ENCODE results near the gene PTPRN2.

PTPRN2 gene

DNA sequence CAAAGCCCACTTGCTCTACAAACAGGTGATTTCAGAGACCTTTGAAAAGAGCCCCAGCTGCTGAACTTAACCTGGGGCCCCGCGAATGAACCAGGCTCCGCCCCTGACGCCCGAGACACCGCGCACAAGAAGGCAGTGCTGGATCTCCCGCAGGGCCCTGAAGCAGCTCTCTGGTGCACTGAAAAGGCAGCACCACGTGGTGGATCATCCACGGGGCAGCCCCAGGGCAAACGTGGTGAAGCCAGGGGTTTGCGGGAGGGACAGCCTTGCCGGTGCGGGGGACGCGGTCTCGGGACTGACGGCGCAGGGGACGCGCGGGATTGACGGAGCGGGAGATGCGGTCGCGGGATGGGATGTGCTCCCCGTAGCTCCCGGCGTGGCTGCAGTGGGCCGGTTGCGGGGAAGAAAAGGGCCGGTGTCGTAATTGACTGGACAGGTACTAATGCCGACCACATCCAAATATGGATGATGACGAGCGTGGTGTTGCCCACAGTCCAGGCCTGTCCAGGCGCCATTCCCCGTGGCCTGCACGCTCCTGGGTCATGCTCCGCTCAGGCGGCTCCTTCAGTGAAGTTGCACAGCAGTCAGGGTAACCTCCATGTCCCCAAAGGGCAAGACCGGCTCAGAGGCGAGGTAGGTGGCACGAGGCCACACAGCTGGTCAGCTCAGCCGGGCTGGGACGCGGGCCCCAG lies 829.7 kb downstream of the PTPRN2 start:
- TF ChIP-seq LEF1 (IDR thresholded peaks at IDR 0.05; ENCODE audit: borderline replicate concordance) (no peak), FOXM1 (IDR thresholded peaks at IDR 0.05; ENCODE audit: borderline replicate concordance) (no peak), ELF4 (IDR thresholded peaks at IDR 0.05) (no peak), TARDBP (IDR thresholded peaks at IDR 0.05) (no peak), ZNF384 (IDR thresholded peaks at IDR 0.05) (no peak), SUZ12 (IDR thresholded peaks at IDR 0.05) (no peak), L3MBTL2 (conservative IDR thresholded peaks at IDR 0.05) (no peak), BHLHE40 (IDR thresholded peaks at IDR 0.05; ENCODE audit: borderline replicate concordance) (no peak), FOXK2 (IDR thresholded peaks at IDR 0.05) (no peak), SP1 (IDR thresholded peaks at IDR 0.05) (no peak), FOXA1 (IDR thresholded peaks at IDR 0.05) (no peak), NFRKB (IDR thresholded peaks at IDR 0.05) (no peak), ARNT (IDR thresholded peaks at IDR 0.05) (no peak), CTBP1 (IDR thresholded peaks at IDR 0.05; ENCODE audit: borderline replicate concordance) (no peak), HDGF (IDR thresholded peaks at IDR 0.05; ENCODE audit: borderline replicate concordance) (no peak)
- TF ChIP-seq, protein P1, sequence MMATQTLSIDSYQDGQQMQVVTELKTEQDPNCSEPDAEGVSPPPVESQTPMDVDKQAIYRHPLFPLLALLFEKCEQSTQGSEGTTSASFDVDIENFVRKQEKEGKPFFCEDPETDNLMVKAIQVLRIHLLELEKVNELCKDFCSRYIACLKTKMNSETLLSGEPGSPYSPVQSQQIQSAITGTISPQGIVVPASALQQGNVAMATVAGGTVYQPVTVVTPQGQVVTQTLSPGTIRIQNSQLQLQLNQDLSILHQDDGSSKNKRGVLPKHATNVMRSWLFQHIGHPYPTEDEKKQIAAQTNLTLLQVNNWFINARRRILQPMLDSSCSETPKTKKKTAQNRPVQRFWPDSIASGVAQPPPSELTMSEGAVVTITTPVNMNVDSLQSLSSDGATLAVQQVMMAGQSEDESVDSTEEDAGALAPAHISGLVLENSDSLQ (IDR thresholded peaks at IDR 0.05): no peak
- ChIA-PET CTCF (no interaction called here), POLR2A (no interaction called here)
- no peak for DNase-seq (ENCODE audit: extremely low spot score)

DNA sequence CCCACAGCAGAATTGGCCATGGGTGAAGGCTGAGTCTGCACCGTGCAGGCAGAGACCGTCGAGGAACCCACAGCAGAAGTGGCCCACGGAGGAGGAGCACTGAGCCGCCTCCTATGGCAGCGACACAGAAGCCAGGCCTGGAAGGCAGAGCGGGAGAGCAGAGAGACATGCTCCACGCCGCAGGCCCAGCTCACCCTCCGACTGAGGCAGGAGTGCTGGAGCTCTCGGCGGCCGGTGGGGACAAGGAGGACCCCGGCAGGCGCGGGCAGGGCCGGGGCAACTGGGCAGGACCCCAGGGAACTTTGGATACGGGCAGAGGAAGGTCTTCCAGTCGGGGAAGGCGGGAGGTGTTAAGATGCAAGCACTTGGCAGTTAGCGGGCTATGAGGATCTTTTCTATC lies 830.4 kb downstream of the PTPRN2 start:
- DNase-seq (ENCODE audit: extremely low spot score): no peak
- CTCF ChIA-PET: no interaction called here
- TF ChIP-seq TARDBP (IDR thresholded peaks at IDR 0.05): no peak
- TF ChIP-seq LEF1 (IDR thresholded peaks at IDR 0.05; ENCODE audit: borderline replicate concordance): no peak
- no peak for TF ChIP-seq HDGF (IDR thresholded peaks at IDR 0.05; ENCODE audit: borderline replicate concordance)
- POLR2A ChIA-PET: no interaction called here

DNA sequence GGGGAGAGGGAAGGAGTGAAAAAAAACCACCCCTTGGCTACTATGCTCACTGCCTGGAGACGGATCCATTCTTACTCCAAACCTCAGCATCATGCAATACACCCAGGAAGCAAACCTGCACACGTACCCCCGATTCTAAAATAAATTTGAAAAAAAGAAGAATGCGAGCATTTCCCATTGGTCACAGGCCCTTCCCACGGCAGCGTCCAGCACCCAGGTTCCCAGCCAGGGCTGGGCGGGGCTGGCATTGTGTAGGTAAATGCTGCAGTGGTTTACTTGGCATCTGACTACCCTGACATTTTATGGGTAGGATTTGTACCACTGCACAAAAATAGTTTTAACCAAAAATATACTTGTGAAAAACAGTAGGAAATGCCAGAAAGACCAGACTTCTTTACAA lies 831.9 kb downstream of the PTPRN2 start:
- ChIA-PET POLR2A (no interaction called here), CTCF (no interaction called here)
- DNase-seq (ENCODE audit: extremely low spot score): no peak
- TF ChIP-seq BHLHE40 (IDR thresholded peaks at IDR 0.05; ENCODE audit: borderline replicate concordance): no peak
- TF ChIP-seq TARDBP (IDR thresholded peaks at IDR 0.05): no peak
- no peak for TF ChIP-seq L3MBTL2 (conservative IDR thresholded peaks at IDR 0.05)
- no peak for TF ChIP-seq NFRKB (IDR thresholded peaks at IDR 0.05)
- TF ChIP-seq FOXM1 (IDR thresholded peaks at IDR 0.05; ENCODE audit: borderline replicate concordance): no peak
- TF ChIP-seq, protein P1 (IDR thresholded peaks at IDR 0.05): no peak
- TF ChIP-seq SUZ12 (IDR thresholded peaks at IDR 0.05): no peak
- no peak for TF ChIP-seq CTBP1 (IDR thresholded peaks at IDR 0.05; ENCODE audit: borderline replicate concordance)
- TF ChIP-seq ZNF384 (IDR thresholded peaks at IDR 0.05): no peak
- no peak for TF ChIP-seq FOXK2 (IDR thresholded peaks at IDR 0.05)
- no peak for TF ChIP-seq SP1 (IDR thresholded peaks at IDR 0.05)
- TF ChIP-seq FOXA1 (IDR thresholded peaks at IDR 0.05): no peak
- TF ChIP-seq ARNT (IDR thresholded peaks at IDR 0.05): no peak
- TF ChIP-seq LEF1 (IDR thresholded peaks at IDR 0.05; ENCODE audit: borderline replicate concordance): no peak
- no peak for TF ChIP-seq ELF4 (IDR thresholded peaks at IDR 0.05)

DNA sequence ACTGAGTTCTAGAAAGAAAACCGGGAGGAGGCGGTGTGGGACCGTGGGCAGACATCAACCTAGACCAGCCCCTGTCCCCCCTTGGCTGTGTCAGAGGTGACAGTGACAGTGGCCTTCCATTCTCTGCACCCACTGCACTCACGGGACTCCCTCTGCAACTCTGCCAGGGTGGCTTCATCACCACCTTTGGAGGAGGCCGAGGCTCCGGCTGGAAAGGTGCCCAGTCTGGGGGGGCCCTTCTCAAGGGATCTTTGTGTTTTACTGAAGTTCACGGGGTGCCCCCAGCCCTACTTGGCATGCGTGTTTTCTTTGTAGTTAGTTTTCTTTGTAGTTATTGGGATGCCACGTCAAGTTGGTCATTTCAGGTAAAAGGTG lies 833.2 kb downstream of the PTPRN2 start:
- no peak for DNase-seq (ENCODE audit: extremely low spot score)
- TF ChIP-seq SP1 (IDR thresholded peaks at IDR 0.05) (no peak), BHLHE40 (IDR thresholded peaks at IDR 0.05; ENCODE audit: borderline replicate concordance) (no peak), L3MBTL2 (conservative IDR thresholded peaks at IDR 0.05) (no peak), NFRKB (IDR thresholded peaks at IDR 0.05) (no peak), CTBP1 (IDR thresholded peaks at IDR 0.05; ENCODE audit: borderline replicate concordance) (no peak), LEF1 (IDR thresholded peaks at IDR 0.05; ENCODE audit: borderline replicate concordance) (no peak)
- TF ChIP-seq, protein P1 (IDR thresholded peaks at IDR 0.05): no peak
- POLR2A ChIA-PET: no interaction called here
- CTCF ChIA-PET: no interaction called here

DNA sequence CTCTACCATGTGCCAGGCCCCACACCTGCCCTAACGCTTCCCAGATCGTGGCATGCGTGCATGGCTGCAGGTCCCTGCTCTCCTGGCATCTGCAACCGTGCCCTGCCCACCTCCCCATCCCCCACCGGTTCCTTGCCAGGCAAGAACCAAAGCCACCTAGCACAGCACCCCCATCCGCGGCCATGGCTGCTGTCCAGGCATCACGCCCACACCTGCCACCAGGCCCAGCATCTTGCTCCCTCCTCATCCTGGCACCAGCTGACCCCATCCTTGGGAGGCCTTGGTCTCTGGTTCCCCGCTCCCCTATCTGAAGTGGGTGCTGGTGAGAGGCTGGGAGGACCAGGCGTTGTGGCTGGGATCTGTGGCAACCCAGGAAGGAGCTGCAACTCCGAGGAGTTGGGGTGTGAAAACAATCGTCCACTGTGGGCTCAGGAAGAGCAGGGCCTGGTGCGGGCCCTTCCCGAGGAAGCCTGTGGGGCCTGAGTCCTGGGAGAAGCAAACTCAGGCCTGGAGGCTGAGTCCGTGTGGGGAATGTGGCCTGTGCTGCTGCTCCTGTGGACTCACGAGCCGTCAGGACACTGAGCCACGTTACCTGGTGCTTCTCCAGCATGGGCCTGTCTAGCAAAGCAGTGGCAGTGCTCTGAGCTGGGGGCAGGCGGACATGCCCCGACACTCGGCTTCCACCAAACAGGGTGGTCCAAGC lies 833.8 kb downstream of the PTPRN2 start:
- CTCF ChIA-PET: no interaction called here
- TF ChIP-seq FOXM1 (IDR thresholded peaks at IDR 0.05; ENCODE audit: borderline replicate concordance) (no peak), TARDBP (IDR thresholded peaks at IDR 0.05) (no peak), CTBP1 (IDR thresholded peaks at IDR 0.05; ENCODE audit: borderline replicate concordance) (no peak), HDGF (IDR thresholded peaks at IDR 0.05; ENCODE audit: borderline replicate concordance) (no peak)
- no peak for DNase-seq (ENCODE audit: extremely low spot score)
- POLR2A ChIA-PET: no interaction called here

DNA sequence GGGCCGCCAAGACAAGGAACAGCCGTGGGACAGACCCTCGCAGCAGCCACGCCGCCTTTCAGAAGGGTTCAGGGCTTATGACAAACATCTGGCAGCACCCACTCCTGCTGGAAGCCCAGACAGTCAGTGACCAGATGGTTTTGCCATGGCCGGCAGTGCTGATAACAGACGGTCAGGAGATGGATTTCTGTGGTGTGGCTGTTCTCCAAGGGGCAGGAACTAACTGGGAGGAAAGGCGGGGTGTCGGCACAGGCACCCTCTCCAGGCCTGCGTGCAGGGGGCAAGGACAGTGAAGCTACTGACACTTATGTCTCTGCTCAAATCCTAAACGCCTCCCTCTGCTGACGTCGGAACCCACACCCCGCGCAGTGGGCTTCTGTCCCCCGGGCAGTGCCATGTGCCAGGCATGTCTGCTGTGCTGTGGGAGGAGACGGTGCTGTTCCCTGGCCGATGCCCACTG lies 834.8 kb downstream of the PTPRN2 start:
- no peak for DNase-seq (ENCODE audit: extremely low spot score)
- CTCF ChIA-PET: no interaction called here
- POLR2A ChIA-PET: no interaction called here
- TF ChIP-seq FOXA1 (IDR thresholded peaks at IDR 0.05) (no peak), HDGF (IDR thresholded peaks at IDR 0.05; ENCODE audit: borderline replicate concordance) (no peak), CTBP1 (IDR thresholded peaks at IDR 0.05; ENCODE audit: borderline replicate concordance) (no peak), ARNT (IDR thresholded peaks at IDR 0.05) (no peak), SUZ12 (IDR thresholded peaks at IDR 0.05) (no peak), ZNF384 (IDR thresholded peaks at IDR 0.05) (no peak), FOXK2 (IDR thresholded peaks at IDR 0.05) (no peak)
